Heart right ventricle (tissue), 16 donors: ENCODE data around the gene MTA1. TPM values are rescaled to one million over a fixed set of nuclear protein-coding genes. Genes with fewer than 3 reads are reported as not detected.
A peak's percentile ranks its signal among the peaks of the same experiment; 100 is the strongest.

Experiments
- ATAC-seq, 8 donors: fragments of 200-7000 bp; cut with Tn5 transposase; one replicate each; pipeline ENCODE4 v1.9.1; 2020; ENCODE audit warnings: mild to moderate bottlenecking in 8 of 8, moderate library complexity in 8 of 8, moderate number of reproducible peaks in 1 of 8
- DNase-seq, 2 donors: peaks; one replicate each; pipeline ENCODE4 v3.0.0-alpha.2; 2020
- H3K27ac ChIP-seq, 10 donors: fragments of 200-600 bp; sonication (generic) in 2 of 10; one replicate each; pipeline versions ENCODE4 v1.5.0 to v1.8.0; 2020 to 2022; ENCODE audit warnings: mild to moderate bottlenecking in 3 of 10
- H3K27me3 ChIP-seq, 7 donors: fragments of 200-600 bp; one replicate each; pipeline ENCODE4 v1.8.0; 2021 to 2022; ENCODE audit warnings: mild to moderate bottlenecking in 2 of 7
- H3K36me3 ChIP-seq, 9 donors: fragments of 200-600 bp; sonication (generic) in 1 of 9; one replicate each; pipeline versions ENCODE4 v1.5.0 to v1.8.0; 2020 to 2022; ENCODE audit warnings: mild to moderate bottlenecking in 2 of 9
- H3K4me1 ChIP-seq, 9 donors: fragments of 200-600 bp; sonication (generic) in 1 of 9; one replicate each; pipeline versions ENCODE4 v1.5.0 to v1.8.0; 2020 to 2022; ENCODE audit warnings: mild to moderate bottlenecking in 4 of 9
- H3K4me3 ChIP-seq, 10 donors: fragments of 200-600 bp; sonication (generic) in 2 of 10; one replicate each; pipeline versions ENCODE4 v1.5.0 to v1.8.0; 2020 to 2022; ENCODE audit warnings: mild to moderate bottlenecking in 7 of 10, moderate library complexity in 2 of 10
- H3K9me3 ChIP-seq, 11 donors: fragments of 200-600 bp in 10 of 11; sonication (generic) in 2 of 11; one replicate each; pipeline versions ENCODE4 v1.5.0 to v1.8.0; 2013 to 2022; ENCODE audit warnings: mild to moderate bottlenecking in 2 of 11, control low read depth in 1 of 11, moderate library complexity in 1 of 11
- CTCF ChIP-seq, 9 donors: fragments of 200-600 bp; sonication (generic) in 2 of 9; IDR thresholded peaks; one replicate each; pipeline versions ENCODE4 v1.5.0 to v1.8.0; 2021 to 2022; ENCODE audit warnings: antibody characterized with exemption in 9 of 9, mild to moderate bottlenecking in 5 of 9, moderate library complexity in 1 of 9
- WGBS, 2 donors: extraction: QIAGEN DNeasy Blood & Tissue Kit; methylation state at CpG; one replicate each; pipeline ENCODE4 v1.1.7; 2013; ENCODE audit warnings: inconsistent platforms in 1 of 2; 5-methylcytosine and 5-hydroxymethylcytosine counted together
- intact Hi-C, 10 donors: fragments of 100-400 bp; cut with DNase I; formaldehyde crosslinking; loops; one replicate each; pipeline versions ENCODE4 v1.11.1 to v1.14.2; 2022
- polyA plus RNA-seq, 2 donors: library from polyadenylated mRNA; stranded (reverse); fragments of 200-250 nt; gene quantifications; one replicate each; pipeline ENCODE4 v1.2.3, GENCODE V29; 2013
- total RNA-seq, 10 donors: library from RNA; stranded (reverse); fragmentation: NEBNext Ultra II Directional in 3 of 10; extraction: Animal tissue kit (Norgen Biotek cat#: 25700) in 3 of 10; gene quantifications; one replicate each; pipeline versions ENCODE4 v1.2.1 to v1.2.4, GENCODE V29; 2021 to 2023
- donor health status: Arrhythmogenic right ventricular cardiomyopathy.
- donor health status: ischemic (EF 13 %, LVEDD 7.1; RV severe dilation, severe dysfunction).
- donor health status: healthy with polysubstance abuse.
- donor health status: DM: no; HTN: yes; CAD: no.
- donor health status: DM: no; HTN: no; CAD: no.
- donor health status: ischemic (EF 25% LVEDD 6.9; RV normal size, moderate dysfunction).
- donor health status: ischemic (EF 25% LVEDD 5.7; RV mildly dilated, moderate dysfunction).
- donor health status: healthy.
- donor health status: DM: yes; HTN: yes; CAD: no.
- donor health status: Ischemic cardiomyopathy.
- donor health status: ischemic (EF 35%, LVEDD 5.7; RV mildly dilated, moderate dysfunction).
- donor health status: nonischemic (EF 11% LVEDD 7.7; RV severe dilation, severe dysfunction).
- donor health status: DM: yes; HTN: yes; CAD: no.
- donor health status: PGD.
- donor health status: ischemic (EF 29% LVEDD 5.4; RV normal size, mild dysfunction).
- donor health status: nonischemic (EF 23%, LVEDD 6.1; RV moderate dilation, normal function).

The MTA1 gene
- total and polyA plus RNA-seq, 12 donors = 94.4 to 250 (median 133) TPM

GRCh38 chr14:105461903-105462302 lies 42.3 kb downstream of the MTA1 start:
- H3K9me3 ChIP-seq = no peaks in the 10 kb centered on the region
- no peak overlapping the region for H3K4me3 ChIP-seq
- 96 to 98% methylated on average over 14 to 18 of the region's 18 CpGs for WGBS, 2 donors
- H3K36me3 ChIP-seq = peaks cover 0 to 86% (median 40%) of the 10 kb centered on the region in 9 donors
- H3K4me1 ChIP-seq = peaks cover 3 to 38% (median 15%) of the 10 kb centered on the region in 9 donors
- intact Hi-C loops = no loop called here
- no peak overlapping the region for H3K27ac ChIP-seq
- no peak for TF ChIP-seq CTCF (IDR thresholded peaks at IDR 0.05)
- DNase-seq (no peak), ATAC-seq (no peak)
- H3K27me3 ChIP-seq = no peaks in the 10 kb centered on the region

GRCh38 chr14:105464501-105464900 lies 44.9 kb downstream of the MTA1 start:
- no peaks in the 10 kb centered on the region for H3K27me3 ChIP-seq
- TF ChIP-seq CTCF (IDR thresholded peaks at IDR 0.05) = no peak
- no peak overlapping the region for H3K4me3 ChIP-seq
- intact Hi-C loops = no loop called here
- no peaks in the 10 kb centered on the region for H3K9me3 ChIP-seq
- H3K36me3 ChIP-seq = peaks cover 0 to 85% (median 34%) of the 10 kb centered on the region in 9 donors
- H3K27ac ChIP-seq = peak overlapping the region in 7 of 10 donors; percentile 88 to 100 (median 100)
- DNase-seq (no peak), ATAC-seq (no peak)
- WGBS, 2 donors = 94 to 96% methylated on average over 33 of the region's 33 CpGs
- peaks cover 21 to 64% (median 40%) of the 10 kb centered on the region in 9 donors for H3K4me1 ChIP-seq

DNA sequence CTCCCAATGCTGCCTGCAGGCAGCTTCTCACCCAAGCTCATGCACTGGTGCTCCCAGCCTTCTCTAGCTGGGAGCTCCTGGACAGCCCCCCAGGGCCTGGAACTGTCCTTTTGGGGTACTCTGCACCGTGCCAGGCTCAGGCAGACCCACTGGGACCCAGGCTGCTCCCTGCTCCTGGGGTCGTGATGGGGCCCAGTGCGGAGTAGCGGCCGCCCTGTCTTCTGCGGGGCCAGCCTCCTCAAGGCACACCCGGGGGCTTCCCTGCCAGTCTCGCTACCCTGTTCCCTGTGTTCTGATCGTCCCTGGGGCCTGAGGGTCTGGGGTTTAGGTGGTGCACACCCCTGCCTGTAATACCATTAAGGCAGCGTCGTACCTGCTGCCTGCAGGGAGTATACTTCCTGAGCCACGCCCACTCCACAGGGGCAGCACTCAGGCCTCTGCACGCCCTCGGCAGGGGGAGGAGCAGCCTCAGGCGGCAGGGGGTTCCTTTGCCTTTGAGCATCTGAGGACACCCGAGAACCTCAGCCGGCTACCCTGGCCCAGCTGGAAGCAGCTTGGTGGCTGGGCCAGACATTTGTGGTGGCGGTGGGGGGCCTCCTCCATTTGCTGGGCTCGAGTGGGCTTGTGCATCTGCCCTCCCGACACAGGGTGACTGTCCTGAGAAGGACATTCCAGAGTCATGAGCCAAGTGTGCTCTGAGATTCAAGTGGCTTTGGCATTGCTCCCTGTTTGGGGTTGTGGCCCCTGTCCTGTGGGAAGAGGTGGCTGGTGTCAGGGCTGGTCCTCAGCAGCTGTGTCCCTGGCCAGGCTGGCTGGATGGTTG lies 45.8 kb downstream of the MTA1 start:
- peaks cover 28 to 73% (median 46%) of the 10 kb centered on the region in 9 donors for H3K4me1 ChIP-seq
- intact Hi-C loops = no loop called here
- ATAC-seq = peak; percentile 32 to 70 (median 54)
- peak overlapping the region; percentile 69 to 100 (median 100) for H3K27ac ChIP-seq
- no peak for TF ChIP-seq CTCF (IDR thresholded peaks at IDR 0.05)
- peaks cover 0 to 84% (median 34%) of the 10 kb centered on the region in 9 donors for H3K36me3 ChIP-seq
- H3K9me3 ChIP-seq = no peaks in the 10 kb centered on the region
- DNase-seq = peak; percentile 62 to 82
- H3K27me3 ChIP-seq = no peaks in the 10 kb centered on the region
- 58 to 70% methylated on average over 20 of the region's 20 CpGs for WGBS, 2 donors
- no peak overlapping the region for H3K4me3 ChIP-seq

- Histone ChIP-seq H3K36me3 (peaks cover 0 to 76% (median 24%) of the 10 kb centered on the region in 9 donors), H3K27ac (peak overlapping the region; percentile 69 to 100 (median 100)), H3K27me3 (no peaks in the 10 kb centered on the region), H3K4me3 (peak overlapping the region in 2 of 10 donors; percentile 3 to 32), H3K9me3 (no peaks in the 10 kb centered on the region), H3K4me1 (peaks cover 38 to 86% (median 56%) of the 10 kb centered on the region in 9 donors)
- peak; percentile 74 to 84 for DNase-seq
- ATAC-seq = peak; percentile 40 to 69 (median 54)
- intact Hi-C loops = no loop called here
- TF ChIP-seq CTCF (IDR thresholded peaks at IDR 0.05) = peak in 1 of 9 donors; percentile 5
- WGBS, 2 donors = 54 to 65% methylated on average over 53 of the region's 53 CpGs
Measured at GRCh38 chr14:105466531-105467248, 47.1 kb downstream of the MTA1 start.
